DND-41 (cell line): Measurements from ENCODE around the gene CHMP6.

Experiments used
- EZH2 ChIP-seq: IDR thresholded peaks from 3 replicates; pipeline ENCODE4 v1.6.1; 2012; ENCODE audit warnings: borderline replicate concordance, low read depth, mild to moderate bottlenecking, moderate library complexity, low read length, inconsistent platforms; ENCODE audit not compliant: severe bottlenecking
- TF ChIP-seq, protein P1 (sequence below): IDR thresholded peaks from 2 replicates; pipeline ENCODE4 v1.5.1; 2012; ENCODE audit warnings: borderline replicate concordance, low read length, moderate library complexity, mild to moderate bottlenecking; ENCODE audit not compliant: poor library complexity, severe bottlenecking; ENCODE audit errors: extremely low read depth

GRCh38 chr17:80955078-80955477, 36.6 kb upstream of the CHMP6 start:
- TF ChIP-seq, protein P1, sequence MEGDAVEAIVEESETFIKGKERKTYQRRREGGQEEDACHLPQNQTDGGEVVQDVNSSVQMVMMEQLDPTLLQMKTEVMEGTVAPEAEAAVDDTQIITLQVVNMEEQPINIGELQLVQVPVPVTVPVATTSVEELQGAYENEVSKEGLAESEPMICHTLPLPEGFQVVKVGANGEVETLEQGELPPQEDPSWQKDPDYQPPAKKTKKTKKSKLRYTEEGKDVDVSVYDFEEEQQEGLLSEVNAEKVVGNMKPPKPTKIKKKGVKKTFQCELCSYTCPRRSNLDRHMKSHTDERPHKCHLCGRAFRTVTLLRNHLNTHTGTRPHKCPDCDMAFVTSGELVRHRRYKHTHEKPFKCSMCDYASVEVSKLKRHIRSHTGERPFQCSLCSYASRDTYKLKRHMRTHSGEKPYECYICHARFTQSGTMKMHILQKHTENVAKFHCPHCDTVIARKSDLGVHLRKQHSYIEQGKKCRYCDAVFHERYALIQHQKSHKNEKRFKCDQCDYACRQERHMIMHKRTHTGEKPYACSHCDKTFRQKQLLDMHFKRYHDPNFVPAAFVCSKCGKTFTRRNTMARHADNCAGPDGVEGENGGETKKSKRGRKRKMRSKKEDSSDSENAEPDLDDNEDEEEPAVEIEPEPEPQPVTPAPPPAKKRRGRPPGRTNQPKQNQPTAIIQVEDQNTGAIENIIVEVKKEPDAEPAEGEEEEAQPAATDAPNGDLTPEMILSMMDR, result no peak
- no peak for TF ChIP-seq EZH2
